Panc1 (cell line): ENCODE measurements around the gene FSHR.

Source experiments
- SIN3A ChIP-seq: IDR thresholded peaks from 2 replicates; pipeline ENCODE4 v1.6.1; 2012; ENCODE audit warnings: low read depth, mild to moderate bottlenecking, low read length, moderate library complexity, borderline replicate concordance; ENCODE audit not compliant: insufficient read depth
- TF ChIP-seq, protein P1 (sequence below): fragments of 450-650 bp; IDR thresholded peaks from 2 replicates; pipeline ENCODE4 v1.5.1; 2017; ENCODE audit warnings: mild to moderate bottlenecking

DNA sequence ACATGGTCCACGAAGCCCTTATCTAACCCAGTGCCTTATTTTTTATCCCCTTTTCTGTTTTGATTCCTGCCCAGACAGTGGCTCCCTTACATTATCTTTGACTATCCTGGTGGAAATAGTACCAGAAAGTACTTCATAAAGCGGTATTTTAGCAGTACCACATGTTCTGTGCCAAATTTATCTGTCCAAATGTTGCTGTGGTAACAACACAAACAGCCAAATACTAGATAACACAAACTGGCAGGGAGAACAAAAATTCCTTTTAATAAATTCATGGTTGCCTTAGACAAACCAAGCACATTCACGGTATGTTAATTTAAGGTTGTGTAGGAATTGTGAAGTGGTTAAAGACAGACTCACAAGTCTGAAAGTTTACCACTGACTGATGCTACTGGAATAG, 210.9 kb downstream of the FSHR start:
- TF ChIP-seq, protein P1, sequence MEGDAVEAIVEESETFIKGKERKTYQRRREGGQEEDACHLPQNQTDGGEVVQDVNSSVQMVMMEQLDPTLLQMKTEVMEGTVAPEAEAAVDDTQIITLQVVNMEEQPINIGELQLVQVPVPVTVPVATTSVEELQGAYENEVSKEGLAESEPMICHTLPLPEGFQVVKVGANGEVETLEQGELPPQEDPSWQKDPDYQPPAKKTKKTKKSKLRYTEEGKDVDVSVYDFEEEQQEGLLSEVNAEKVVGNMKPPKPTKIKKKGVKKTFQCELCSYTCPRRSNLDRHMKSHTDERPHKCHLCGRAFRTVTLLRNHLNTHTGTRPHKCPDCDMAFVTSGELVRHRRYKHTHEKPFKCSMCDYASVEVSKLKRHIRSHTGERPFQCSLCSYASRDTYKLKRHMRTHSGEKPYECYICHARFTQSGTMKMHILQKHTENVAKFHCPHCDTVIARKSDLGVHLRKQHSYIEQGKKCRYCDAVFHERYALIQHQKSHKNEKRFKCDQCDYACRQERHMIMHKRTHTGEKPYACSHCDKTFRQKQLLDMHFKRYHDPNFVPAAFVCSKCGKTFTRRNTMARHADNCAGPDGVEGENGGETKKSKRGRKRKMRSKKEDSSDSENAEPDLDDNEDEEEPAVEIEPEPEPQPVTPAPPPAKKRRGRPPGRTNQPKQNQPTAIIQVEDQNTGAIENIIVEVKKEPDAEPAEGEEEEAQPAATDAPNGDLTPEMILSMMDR: no peak
- TF ChIP-seq SIN3A: no peak
